K562 (cell line): ENCODE results near the gene SPRED2. TPM values are rescaled to one million over a fixed set of nuclear protein-coding genes. Genes with fewer than 3 reads are reported as not detected.

Source experiments
- ARID3B ChIP-seq: fragments of 250-450 bp; sonication (Bioruptor Pico); IDR thresholded peaks from 2 replicates; pipeline ENCODE4 v1.4.0; 2020; ENCODE audit warnings: borderline replicate concordance
- CHD2 ChIP-seq: IDR thresholded peaks from 2 replicates; pipeline ENCODE4 v1.6.1; 2011; ENCODE audit warnings: low read depth, low read length
- CREM ChIP-seq: IDR thresholded peaks from 2 replicates; pipeline ENCODE4 v1.6.1; 2014; ENCODE audit warnings: antibody characterized with exemption, low read depth
- CTCFL ChIP-seq: IDR thresholded peaks from 2 replicates; pipeline ENCODE4 v1.6.1; 2011; ENCODE audit warnings: borderline replicate concordance, low read depth, mild to moderate bottlenecking, moderate library complexity, low read length; ENCODE audit not compliant: insufficient read depth, poor library complexity, severe bottlenecking
- GTF2B ChIP-seq: IDR thresholded peaks from 2 replicates; pipeline ENCODE4 v1.6.1; 2011; ENCODE audit not compliant: insufficient read length; ENCODE audit errors: extremely low read depth
- MYBL2 ChIP-seq, 2 experiments: fragments of 450-650 bp in 1 of 2; sonication (generic) in 1 of 2; formaldehyde crosslinking in 1 of 2; IDR thresholded peaks; 2 replicates each; pipeline versions ENCODE4 v1.6.1 to v1.8.1; 2017 to 2022; ENCODE audit warnings: borderline replicate concordance in 1 of 2, inconsistent platforms in 1 of 2, low read depth in 1 of 2, mild to moderate bottlenecking in 1 of 2, missing genetic modification reagents in 1 of 2, moderate library complexity in 1 of 2
- NR2C1 ChIP-seq, 2 experiments: fragments of 450-650 bp; IDR thresholded peaks; 2 replicates each; pipeline ENCODE4 v1.6.1; 2017; ENCODE audit warnings: mild to moderate bottlenecking in 2 of 2, antibody characterized with exemption in 1 of 2, inconsistent platforms in 1 of 2, missing compliant biosample characterization in 1 of 2, missing genetic modification characterization in 1 of 2
- NUFIP1 ChIP-seq: fragments of 450-650 bp; IDR thresholded peaks from 2 replicates; pipeline ENCODE4 v1.6.1; 2018; ENCODE audit not compliant: partially characterized antibody
- PTBP1 ChIP-seq: fragments of 200-400 bp; formaldehyde crosslinking; IDR thresholded peaks from 2 replicates; pipeline ENCODE4 v1.6.1; 2017; ENCODE audit warnings: low read depth, low read length
- RAD21 ChIP-seq, 2 experiments: fragments of 250-450 bp in 1 of 2; fragments of 450-650 bp in 1 of 2; sonication (Bioruptor Pico) in 1 of 2; formaldehyde crosslinking in 1 of 2; IDR thresholded peaks in 1 of 2; conservative IDR thresholded peaks in 1 of 2; 2 replicates each; pipeline versions ENCODE4 v1.4.0 to v1.8.0; 2020 to 2022; ENCODE audit warnings: mild to moderate bottlenecking in 2 of 2, moderate library complexity in 1 of 2
- STAT5B ChIP-seq: fragments of 250-450 bp; sonication (Bioruptor Pico); IDR thresholded peaks from 2 replicates; pipeline ENCODE4 v1.8.0; 2021; ENCODE audit warnings: mild to moderate bottlenecking, inconsistent platforms
- ZKSCAN8 ChIP-seq: fragments of 200-800 bp; sonication (Bioruptor generic); IDR thresholded peaks from 2 replicates; pipeline ENCODE4 v1.6.1; 2016; ENCODE audit warnings: missing genetic modification characterization, missing compliant biosample characterization
- ZNF217 ChIP-seq: sonication (generic); formaldehyde crosslinking; IDR thresholded peaks from 2 replicates; pipeline ENCODE4 v1.8.0; 2022; ENCODE audit warnings: mild to moderate bottlenecking, missing genetic modification reagents
- polyA plus RNA-seq, 8 experiments: library from polyadenylated mRNA; depleted of rRNA in 4 of 8; stranded (reverse) in 5 of 8; unstranded in 3 of 8; fragments of >200 nt; fragmentation: Nextera tagmentation in 2 of 8; fragmentation: Illumina TruSeq in 1 of 8; extraction: Ambion mirVana in 2 of 8; extraction: Trizol in 1 of 8; gene quantifications; 2 replicates each; pipeline versions ENCODE4 v1.2.1 to v1.2.3, GENCODE V29; 2011 to 2014; ENCODE audit warnings: inconsistent platforms in 1 of 8, missing spikeins in 1 of 8
- total RNA-seq, 7 experiments: library from RNA; depleted of rRNA in 6 of 7; stranded (reverse); fragments of >200 nt in 6 of 7; fragmentation: Illumina TruSeq in 2 of 7; extraction: Trizol in 2 of 7; gene quantifications; 2 replicates each; pipeline versions ENCODE4 v1.2.1 to v1.2.3, GENCODE V29; 2011 to 2021; ENCODE audit warnings: low replicate concordance in 1 of 7

The SPRED2 gene
- total and polyA plus RNA-seq, 9 of the 15 experiments (the other 6 are each of a cell fraction or from before 2014, with no cell fraction given): 4.6 to 50.8 (median 14.1) TPM

GRCh38 chr2:65386989-65387388 is 45.4 kb downstream of the SPRED2 start (continued):
- no peak for TF ChIP-seq GTF2B
- no peak for TF ChIP-seq MYBL2 (IDR thresholded peaks at IDR 0.05; ENCODE audit: low read depth)
- no peak for TF ChIP-seq MYBL2 (CRISPR knock-in tag; IDR thresholded peaks at IDR 0.05; ENCODE audit: borderline replicate concordance)
- TF ChIP-seq ARID3B (CRISPR knock-in tag): no peak
- TF ChIP-seq STAT5B (CRISPR knock-in tag): no peak
- TF ChIP-seq PTBP1: no peak
- TF ChIP-seq CTCFL: peak; percentile 79
- no peak for TF ChIP-seq NR2C1 (IDR thresholded peaks at IDR 0.05)
- TF ChIP-seq NR2C1 (tag; IDR thresholded peaks at IDR 0.05): no peak
- no peak for TF ChIP-seq ZKSCAN8 (CRISPR knock-in tag)
- TF ChIP-seq CREM: no peak
- peak; percentile 38 to 67 for TF ChIP-seq RAD21 (CRISPR knock-in tag; conservative IDR thresholded peaks at IDR 0.05 in 1 of 2, IDR thresholded peaks at IDR 0.05 in 1 of 2)
- no peak for TF ChIP-seq ZNF217 (CRISPR knock-in tag)
- TF ChIP-seq CHD2: no peak
- TF ChIP-seq NUFIP1: no peak
